Stomach (tissue), 9 donors: Measurements from ENCODE around the gene ASIC2. TPM values are rescaled to one million over a fixed set of nuclear protein-coding genes. Genes with fewer than 3 reads are reported as not detected.

Experiments used
- DNase-seq, 2 donors: peaks; one replicate each; pipeline versions ENCODE4 v3.0.0 to v3.0.0-alpha.2; 2013 to 2019
- H3K27ac ChIP-seq, 5 donors: fragments of 200-600 bp in 4 of 5; sonication (generic) in 4 of 5; one replicate each; pipeline ENCODE4 v1.5.1; 2013 to 2019; ENCODE audit warnings: mild to moderate bottlenecking in 1 of 5, moderate library complexity in 1 of 5
- H3K27me3 ChIP-seq, 3 donors: fragments of 200-600 bp; sonication (generic); one replicate each; pipeline ENCODE4 v1.5.1; 2017 to 2019; ENCODE audit warnings: mixed run types in 1 of 3
- H3K36me3 ChIP-seq, 4 donors: fragments of 200-600 bp; sonication (generic); 1 replicate in 3 of 4; 2 replicates in 1 of 4; pipeline ENCODE4 v1.5.1; 2016 to 2019
- H3K4me1 ChIP-seq, 4 donors: fragments of 200-600 bp; sonication (generic); one replicate each; pipeline ENCODE4 v1.5.1; 2016 to 2019
- H3K4me3 ChIP-seq, 4 donors: fragments of 200-600 bp; sonication (generic) in 3 of 4; one replicate each; pipeline ENCODE4 v1.5.1; 2016 to 2019; ENCODE audit warnings: mild to moderate bottlenecking in 1 of 4
- H3K9me3 ChIP-seq, 4 donors: fragments of 200-600 bp; sonication (generic); one replicate each; pipeline ENCODE4 v1.5.1; 2016 to 2019
- CTCF ChIP-seq, 7 experiments: fragments of 450-650 bp in 4 of 7; fragments of 200-600 bp in 3 of 7; sonication (generic) in 3 of 7; IDR thresholded peaks; one replicate each; pipeline ENCODE4 v1.5.1; 2016 to 2019; ENCODE audit warnings: antibody characterized with exemption in 7 of 7, control low read depth in 2 of 7, mild to moderate bottlenecking in 1 of 7
- EP300 ChIP-seq: sonication (generic); formaldehyde crosslinking; IDR thresholded peaks from one replicate; pipeline ENCODE4 v1.6.1; 2017; ENCODE audit warnings: antibody characterized with exemption
- POLR2A ChIP-seq, 4 donors: fragments of 450-650 bp; IDR thresholded peaks; one replicate each; pipeline ENCODE4 v1.6.1; 2016; ENCODE audit warnings: antibody characterized with exemption in 4 of 4, control low read depth in 2 of 4, mild to moderate bottlenecking in 1 of 4, moderate library complexity in 1 of 4
- POLR2AphosphoS5 ChIP-seq, 3 donors: sonication (generic); formaldehyde crosslinking; IDR thresholded peaks; one replicate each; pipeline ENCODE4 v1.6.1; 2016; ENCODE audit warnings: antibody characterized with exemption in 3 of 3
- WGBS, 5 donors: extraction: QIAGEN DNeasy Blood & Tissue Kit in 3 of 5; methylation state at CpG; one replicate each; pipeline versions ENCODE4 v1.1.5 to v1.1.7; 2013 to 2018; 5-methylcytosine and 5-hydroxymethylcytosine counted together
- intact Hi-C: fragments of 100-400 bp; cut with DNase I; formaldehyde crosslinking; loops from one replicate; pipeline ENCODE4 v1.15.1; 2023; ENCODE audit warnings: low total_unique reads
- polyA plus RNA-seq, 3 donors: library from polyadenylated mRNA; stranded (reverse); fragments of 200-250 nt; gene quantifications; one replicate each; pipeline ENCODE4 v1.2.3, GENCODE V29; 2013
- total RNA-seq, 5 donors: library from RNA; depleted of rRNA; stranded (reverse); fragments of >200 nt; gene quantifications; one replicate each; pipeline versions ENCODE4 v1.1.0 to v1.2.3, GENCODE V29; 2014 to 2016
- donor health status: healthy with polysubstance abuse.
- donor health status: Bipolar disorder and iron deficiency.
- donor health status: healthy.

The ASIC2 gene
- total and polyA plus RNA-seq, 8 donors, result 0.13 to 0.18 TPM; not detected in 6

- H3K27ac ChIP-seq, result no peak overlapping the region
- H3K4me1 ChIP-seq, result no peaks in the 10 kb centered on the region
- H3K27me3 ChIP-seq, result peaks cover 0 to 37% (median 0%) of the 10 kb centered on the region in 3 donors
- DNase-seq, result no peak
- intact Hi-C loops, result no loop called here
- TF ChIP-seq POLR2A (IDR thresholded peaks at IDR 0.05) (no peak), EP300 (no peak), CTCF (IDR thresholded peaks at IDR 0.05) (no peak), POLR2AphosphoS5 (IDR thresholded peaks at IDR 0.05) (no peak)
- H3K36me3 ChIP-seq, result no peaks in the 10 kb centered on the region
- H3K4me3 ChIP-seq, result no peak overlapping the region
- H3K9me3 ChIP-seq, result no peaks in the 10 kb centered on the region
- WGBS, 5 donors, result 41 to 50% (median 46%) methylated on average over 2 of the region's 2 CpGs
Observed at GRCh38 chr17:33127706-33128105, 165.4 kb downstream of the ASIC2 start.

- WGBS, 5 donors, result 63 to 85% (median 79%) methylated on average over 4 of the region's 4 CpGs
- no peak overlapping the region for H3K4me3 ChIP-seq
- no peaks in the 10 kb centered on the region for H3K36me3 ChIP-seq
- no peak for DNase-seq
- intact Hi-C loops, result no loop called here
- H3K27ac ChIP-seq, result no peak overlapping the region
- peaks cover 0 to 35% (median 0%) of the 10 kb centered on the region in 3 donors for H3K27me3 ChIP-seq
- H3K9me3 ChIP-seq, result no peaks in the 10 kb centered on the region
- H3K4me1 ChIP-seq, result no peaks in the 10 kb centered on the region
- TF ChIP-seq EP300, result no peak
- TF ChIP-seq CTCF (IDR thresholded peaks at IDR 0.05), result no peak
- no peak for TF ChIP-seq POLR2A (IDR thresholded peaks at IDR 0.05)
- no peak for TF ChIP-seq POLR2AphosphoS5 (IDR thresholded peaks at IDR 0.05)
Observed at GRCh38 chr17:33126086-33126485, 167.0 kb downstream of the ASIC2 start.

GRCh38 chr17:33125552-33125950 is 167.5 kb downstream of the ASIC2 start:
- 68 to 76% (median 73%) methylated on average over 3 of the region's 3 CpGs for WGBS, 5 donors
- no peak overlapping the region for H3K4me3 ChIP-seq
- H3K27ac ChIP-seq, result no peak overlapping the region
- H3K9me3 ChIP-seq, result no peaks in the 10 kb centered on the region
- peaks cover 0 to 33% (median 0%) of the 10 kb centered on the region in 3 donors for H3K27me3 ChIP-seq
- no peak for TF ChIP-seq EP300
- TF ChIP-seq CTCF (IDR thresholded peaks at IDR 0.05), result no peak
- no peak for TF ChIP-seq POLR2AphosphoS5 (IDR thresholded peaks at IDR 0.05)
- TF ChIP-seq POLR2A (IDR thresholded peaks at IDR 0.05), result no peak
- H3K4me1 ChIP-seq, result no peaks in the 10 kb centered on the region
- intact Hi-C loops, result no loop called here
- H3K36me3 ChIP-seq, result no peaks in the 10 kb centered on the region
- no peak for DNase-seq

- TF ChIP-seq POLR2AphosphoS5 (IDR thresholded peaks at IDR 0.05) (no peak), POLR2A (IDR thresholded peaks at IDR 0.05) (no peak), CTCF (IDR thresholded peaks at IDR 0.05) (no peak), EP300 (no peak)
Observed at GRCh38 chr17:33124871-33125551, 168.1 kb downstream of the ASIC2 start.

More at GRCh38 chr17:33124871-33125551, 168.1 kb downstream of the ASIC2 start:
- peaks cover 0 to 32% (median 0%) of the 10 kb centered on the region in 3 donors for H3K27me3 ChIP-seq
- H3K27ac ChIP-seq, result no peak overlapping the region
- WGBS, 5 donors, result 35 to 62% (median 49%) methylated on average over 3 of the region's 3 CpGs
- H3K4me3 ChIP-seq, result no peak overlapping the region
- H3K36me3 ChIP-seq, result no peaks in the 10 kb centered on the region
- H3K4me1 ChIP-seq, result no peaks in the 10 kb centered on the region
- intact Hi-C loops, result no loop called here
- DNase-seq, result peak in 1 of 2 donors; percentile 24
- no peaks in the 10 kb centered on the region for H3K9me3 ChIP-seq
